ENCODE results near the gene SLC16A1.

DNA sequence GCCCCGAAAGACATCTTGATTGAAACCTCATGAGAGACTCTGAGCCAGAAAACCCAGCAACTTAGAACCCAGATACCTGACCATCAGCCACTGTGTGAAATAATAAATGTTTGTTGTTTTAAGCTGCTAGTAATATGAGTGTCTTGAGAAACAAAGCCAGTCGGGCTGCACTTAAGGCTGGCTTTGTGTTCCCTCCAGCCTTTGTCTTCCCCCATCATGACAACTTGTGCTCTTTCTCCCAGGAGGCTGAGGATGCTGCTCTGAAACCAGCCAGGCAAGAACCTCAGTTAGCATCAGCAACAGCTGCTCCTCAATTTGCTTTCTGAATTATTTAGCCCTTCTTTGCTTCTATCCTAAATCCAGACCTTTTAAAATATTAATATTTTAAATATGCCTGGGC lies 78.2 kb downstream of the SLC16A1 start:
- TF ChIP-seq NFIC (IDR thresholded peaks at IDR 0.05) (no peak), RAD21 (IDR thresholded peaks at IDR 0.05; ENCODE audit: low read depth) (no peak), TCF12 (IDR thresholded peaks at IDR 0.05; ENCODE audit: low read depth) (no peak)

All from Ishikawa (cell line).